Testis (tissue), 2 donors: ENCODE data around the gene NRCAM.

ENCODE experiments used
- POLR2A ChIP-seq: fragments of 450-650 bp; IDR thresholded peaks from one replicate; pipeline ENCODE4 v1.6.1; 2017; ENCODE audit warnings: antibody characterized with exemption, mild to moderate bottlenecking, moderate library complexity
- TF ChIP-seq, protein P1 (sequence below), 3 experiments: fragments of 450-650 bp in 2 of 3; fragments of 200-600 bp in 1 of 3; sonication (generic) in 1 of 3; IDR thresholded peaks; one replicate each; pipeline ENCODE4 v1.5.1; 2016 to 2019; ENCODE audit warnings: antibody characterized with exemption in 3 of 3, mild to moderate bottlenecking in 2 of 3, moderate library complexity in 1 of 3

DNA sequence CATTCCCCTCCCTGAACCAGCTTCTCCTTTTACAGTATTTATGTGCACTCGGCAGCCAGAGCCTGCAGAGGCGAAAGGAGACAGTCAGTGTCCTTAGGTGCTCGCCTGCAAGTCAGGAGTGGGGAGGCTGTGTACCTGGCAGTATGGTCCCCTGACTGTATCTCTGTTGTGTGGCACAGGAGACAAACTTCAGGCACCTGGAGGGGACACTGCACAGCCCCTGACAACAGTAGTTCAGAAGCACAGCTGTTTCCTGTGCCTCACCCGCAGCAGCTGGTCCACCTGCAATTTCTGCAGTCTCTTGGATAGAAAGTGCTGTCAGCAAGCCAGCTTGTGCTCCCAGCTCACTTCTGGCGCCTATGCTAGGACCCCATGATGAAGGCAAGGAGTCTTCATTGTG lies 252.7 kb downstream of the NRCAM start:
- TF ChIP-seq, protein P1, sequence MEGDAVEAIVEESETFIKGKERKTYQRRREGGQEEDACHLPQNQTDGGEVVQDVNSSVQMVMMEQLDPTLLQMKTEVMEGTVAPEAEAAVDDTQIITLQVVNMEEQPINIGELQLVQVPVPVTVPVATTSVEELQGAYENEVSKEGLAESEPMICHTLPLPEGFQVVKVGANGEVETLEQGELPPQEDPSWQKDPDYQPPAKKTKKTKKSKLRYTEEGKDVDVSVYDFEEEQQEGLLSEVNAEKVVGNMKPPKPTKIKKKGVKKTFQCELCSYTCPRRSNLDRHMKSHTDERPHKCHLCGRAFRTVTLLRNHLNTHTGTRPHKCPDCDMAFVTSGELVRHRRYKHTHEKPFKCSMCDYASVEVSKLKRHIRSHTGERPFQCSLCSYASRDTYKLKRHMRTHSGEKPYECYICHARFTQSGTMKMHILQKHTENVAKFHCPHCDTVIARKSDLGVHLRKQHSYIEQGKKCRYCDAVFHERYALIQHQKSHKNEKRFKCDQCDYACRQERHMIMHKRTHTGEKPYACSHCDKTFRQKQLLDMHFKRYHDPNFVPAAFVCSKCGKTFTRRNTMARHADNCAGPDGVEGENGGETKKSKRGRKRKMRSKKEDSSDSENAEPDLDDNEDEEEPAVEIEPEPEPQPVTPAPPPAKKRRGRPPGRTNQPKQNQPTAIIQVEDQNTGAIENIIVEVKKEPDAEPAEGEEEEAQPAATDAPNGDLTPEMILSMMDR (IDR thresholded peaks at IDR 0.05): no peak
- no peak for TF ChIP-seq POLR2A
